ENCODE results near the gene GMPPA.

- TF ChIP-seq POLR2A (IDR thresholded peaks at IDR 0.05; ENCODE audit: low read length) (no peak), GATA1 (IDR thresholded peaks at IDR 0.05; ENCODE audit: low read depth, low read length) (no peak)
These were observed 14.0 kb downstream of the GMPPA start for GRCh38 chr2:219512524-219513216.
